GM19043 (cell line): ENCODE data around the gene PF4V1.

ENCODE experiments used
- ATAC-seq: cut with Tn5 transposase; IDR thresholded peaks from one replicate; pipeline ENCODE4 v1.9.1; 2021; ENCODE audit warnings: low read depth; ENCODE audit not compliant: unreplicated experiment

Gene PF4V1

GRCh38 chr4:73902038-73902637 lies 49.0 kb downstream of the PF4V1 start:
- no peak for ATAC-seq

DNA sequence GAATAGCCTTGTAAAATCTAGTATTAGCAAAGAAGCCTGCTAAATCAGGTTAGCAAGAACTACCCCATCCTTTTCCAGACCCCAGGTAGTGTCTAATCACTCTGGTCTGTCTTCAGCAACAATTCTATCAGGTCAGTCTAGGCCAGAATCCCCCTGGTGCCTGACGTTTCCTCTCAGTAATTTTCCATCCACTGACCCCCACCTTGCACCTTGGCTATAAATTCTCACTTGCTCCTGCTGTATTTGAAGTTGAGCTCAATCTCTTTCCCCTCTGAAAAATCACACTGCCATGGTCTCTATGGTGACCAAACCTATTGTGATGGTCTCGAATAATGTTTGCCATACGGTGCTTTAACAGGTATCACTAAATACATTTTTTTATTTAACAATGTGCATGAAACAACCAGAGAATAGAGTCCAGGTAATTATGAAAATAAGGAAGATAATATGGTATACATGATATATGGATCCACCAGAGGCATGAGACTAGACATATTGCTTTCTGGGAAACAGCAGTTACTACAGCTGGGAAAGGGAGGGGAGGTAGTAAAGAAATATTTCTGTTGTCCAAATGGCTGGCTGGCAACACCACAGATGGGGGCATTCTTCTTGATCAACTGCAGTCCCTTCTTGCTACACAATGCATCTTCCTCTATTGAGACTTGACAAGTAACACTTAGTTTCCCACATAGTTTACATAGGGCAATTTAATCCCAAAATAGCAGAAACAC lies 49.9 kb downstream of the PF4V1 start:
- ATAC-seq, result no peak
